ACC112 (cell line): ENCODE measurements around the gene RNF220.
"Not testable (repeated sequence)": the region's sequence is repeated elsewhere in the genome, so short reads cannot be mapped to it uniquely, and the experiment has no call there.

ENCODE experiments used
- H2AFZ ChIP-seq: fragments of 200-600 bp; sonication (generic); one replicate; pipeline ENCODE4 v1.6.0; 2017; ENCODE audit warnings: antibody characterized with exemption, low read length; ENCODE audit not compliant: unreplicated experiment
- H3K27ac ChIP-seq: fragments of 200-600 bp; sonication (generic); 2 replicates; pipeline ENCODE4 v1.5.1; 2014; ENCODE audit warnings: low read depth, mild to moderate bottlenecking, antibody characterized with exemption, low read length, moderate library complexity
- H3K27me3 ChIP-seq: fragments of 200-600 bp; sonication (generic); 2 replicates; pipeline ENCODE4 v1.6.1; 2014; ENCODE audit warnings: mild to moderate bottlenecking, antibody characterized with exemption, low read length, moderate library complexity, mixed read lengths; ENCODE audit not compliant: insufficient read depth
- H3K36me3 ChIP-seq: fragments of 200-600 bp; sonication (generic); 2 replicates; pipeline ENCODE4 v1.6.1; 2016; ENCODE audit warnings: mild to moderate bottlenecking, antibody characterized with exemption, low read length, moderate library complexity, mixed read lengths; ENCODE audit not compliant: insufficient read depth
- H3K4me1 ChIP-seq: fragments of 200-600 bp; sonication (generic); one replicate; pipeline ENCODE4 v1.6.1; 2016; ENCODE audit warnings: low read length, mixed read lengths; ENCODE audit not compliant: insufficient read depth, unreplicated experiment, control insufficient read depth
- H3K4me3 ChIP-seq: fragments of 200-600 bp; sonication (generic); 2 replicates; pipeline ENCODE4 v1.5.1; 2014; ENCODE audit warnings: mild to moderate bottlenecking, low read depth, low read length
- H3K79me2 ChIP-seq: fragments of 200-600 bp; sonication (generic); one replicate; pipeline ENCODE4 v1.6.0; 2016; ENCODE audit warnings: low read length; ENCODE audit not compliant: control insufficient read depth, unreplicated experiment, insufficient read depth

The RNF220 gene

DNA sequence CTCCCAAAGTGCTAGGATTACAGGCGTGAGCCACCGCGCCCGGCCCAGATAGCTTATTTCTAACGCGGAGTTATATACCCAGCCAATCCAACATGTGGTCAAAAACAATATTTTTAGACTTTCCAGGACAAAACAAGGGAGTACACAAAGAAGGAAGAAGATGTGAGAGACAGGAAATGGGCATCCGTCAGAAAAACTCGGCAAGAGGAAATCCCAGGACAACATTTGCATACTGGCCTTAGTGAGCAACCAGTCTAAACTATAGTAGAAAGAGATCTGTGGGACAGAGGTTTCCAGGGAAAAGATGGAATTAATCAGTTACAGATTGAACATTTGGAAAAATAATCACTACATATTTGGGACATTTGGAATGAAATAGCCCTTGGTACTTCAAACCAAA, 280.8 kb downstream of the RNF220 start:
- H3K27ac ChIP-seq, result no peak overlapping the region
- H3K79me2 ChIP-seq, result no peaks in the 10 kb centered on the region
- H3K27me3 ChIP-seq, result no peaks in the 10 kb centered on the region
- no peaks in the 10 kb centered on the region for H3K4me1 ChIP-seq
- no peak overlapping the region for H3K4me3 ChIP-seq
- H3K36me3 ChIP-seq, result no peaks in the 10 kb centered on the region
- no peak overlapping the region for H2AFZ ChIP-seq

DNA sequence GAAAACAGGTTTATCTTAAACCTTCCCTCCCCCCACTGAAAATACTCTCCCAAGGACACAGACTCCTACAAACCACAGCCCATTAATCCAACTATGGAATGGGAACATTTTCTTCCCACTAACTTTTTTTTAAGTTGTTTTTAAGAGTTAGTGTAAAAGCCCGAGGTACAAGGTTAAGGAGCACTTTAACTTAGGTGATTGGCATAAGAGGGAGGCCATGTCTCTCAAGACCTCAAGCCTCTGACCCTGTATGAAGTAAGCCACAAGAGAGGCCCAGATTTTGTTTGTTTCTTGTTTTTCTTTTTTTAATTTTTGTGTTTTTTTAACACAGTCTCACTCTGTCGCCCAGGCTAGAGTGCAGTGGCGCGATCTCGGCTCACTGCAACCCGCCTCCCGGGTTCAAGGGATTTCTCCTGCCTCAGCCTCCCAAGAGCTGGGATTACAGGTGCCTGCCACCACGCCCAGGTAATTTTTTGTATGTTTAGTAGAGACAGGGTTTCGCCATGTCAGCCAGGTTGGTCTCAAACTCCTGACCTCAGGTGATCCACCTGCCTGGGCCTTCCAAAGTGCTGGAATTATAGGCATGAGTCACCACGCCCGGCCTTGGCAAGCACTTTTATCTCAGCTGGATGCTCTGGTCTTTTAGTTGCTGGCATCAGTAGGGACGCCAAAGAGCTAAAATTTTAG, 283.8 kb downstream of the RNF220 start:
- H3K4me3 ChIP-seq, result no peak overlapping the region
- no peaks in the 10 kb centered on the region for H3K79me2 ChIP-seq
- H3K36me3 ChIP-seq, result no peaks in the 10 kb centered on the region
- H2AFZ ChIP-seq, result no peak overlapping the region
- H3K27ac ChIP-seq, result no peak overlapping the region
- H3K4me1 ChIP-seq, result no peaks in the 10 kb centered on the region
- H3K27me3 ChIP-seq, result no peaks in the 10 kb centered on the region

DNA sequence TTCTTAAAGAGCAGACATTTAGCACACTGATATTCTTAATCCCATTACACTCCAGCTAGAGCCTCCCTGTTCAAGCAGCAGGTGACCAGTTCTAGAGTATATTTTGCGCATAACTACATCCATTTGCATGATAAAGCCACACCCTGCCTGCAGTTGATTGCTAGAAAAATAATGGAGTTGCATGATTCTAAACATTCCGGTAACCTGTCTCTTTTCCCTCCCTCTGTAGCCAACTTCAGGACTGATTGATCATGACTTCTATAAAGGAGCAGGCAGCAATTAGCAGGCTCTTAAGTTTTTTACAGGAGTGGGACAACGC, 284.4 kb downstream of the RNF220 start:
- no peaks in the 10 kb centered on the region for H3K27me3 ChIP-seq
- H3K36me3 ChIP-seq, result no peaks in the 10 kb centered on the region
- no peaks in the 10 kb centered on the region for H3K79me2 ChIP-seq
- no peak overlapping the region for H3K27ac ChIP-seq
- no peak overlapping the region for H2AFZ ChIP-seq
- H3K4me1 ChIP-seq, result no peaks in the 10 kb centered on the region
- no peak overlapping the region for H3K4me3 ChIP-seq

DNA sequence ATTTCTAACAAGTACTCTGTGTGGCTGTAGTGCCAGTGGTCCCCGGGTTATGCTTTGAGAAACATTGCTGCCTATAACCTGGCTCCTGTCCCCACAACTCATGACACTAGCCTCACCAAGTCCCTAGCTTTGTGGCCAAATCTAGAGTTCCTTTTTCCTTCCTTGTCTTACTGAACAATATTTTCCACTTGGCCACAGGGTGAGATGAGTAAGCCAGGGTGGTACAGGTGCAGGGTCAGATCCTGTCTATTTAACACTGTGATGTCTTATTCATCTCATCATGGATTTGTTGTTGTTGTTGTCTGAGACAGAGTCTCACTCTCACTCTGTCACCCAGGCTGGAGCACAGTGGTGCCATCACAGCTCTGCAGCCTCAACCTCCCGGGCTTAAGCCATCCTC, 288.1 kb downstream of the RNF220 start:
- no peaks in the 10 kb centered on the region for H3K4me1 ChIP-seq
- H3K4me3 ChIP-seq, result no peak overlapping the region
- H3K27me3 ChIP-seq, result no peaks in the 10 kb centered on the region
- H3K27ac ChIP-seq, result no peak overlapping the region
- H3K36me3 ChIP-seq, result no peaks in the 10 kb centered on the region
- H3K79me2 ChIP-seq, result no peaks in the 10 kb centered on the region
- H2AFZ ChIP-seq, result no peak overlapping the region

DNA sequence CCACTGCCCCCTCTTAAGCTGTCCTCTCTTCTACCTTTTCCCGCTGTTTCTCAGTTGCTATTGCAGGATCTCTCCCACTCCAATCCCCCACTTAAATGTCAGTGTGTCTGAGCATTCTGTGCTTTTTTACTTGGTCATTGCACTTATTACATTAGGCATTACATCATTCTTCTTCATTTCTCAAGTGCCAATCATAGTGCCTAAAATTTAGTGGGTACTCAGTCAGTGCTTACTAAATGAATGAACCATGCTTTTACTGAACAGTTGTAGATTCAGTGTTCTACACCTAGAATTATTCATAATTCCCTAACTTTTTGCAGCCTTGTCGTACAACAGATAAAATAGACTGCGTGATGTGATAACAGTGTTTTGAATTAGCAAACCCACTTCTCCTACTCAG, 288.8 kb downstream of the RNF220 start:
- no peaks in the 10 kb centered on the region for H3K79me2 ChIP-seq
- no peaks in the 10 kb centered on the region for H3K4me1 ChIP-seq
- H3K27me3 ChIP-seq, result no peaks in the 10 kb centered on the region
- H3K27ac ChIP-seq, result no peak overlapping the region
- no peak overlapping the region for H3K4me3 ChIP-seq
- no peaks in the 10 kb centered on the region for H3K36me3 ChIP-seq
- H2AFZ ChIP-seq, result no peak overlapping the region

DNA sequence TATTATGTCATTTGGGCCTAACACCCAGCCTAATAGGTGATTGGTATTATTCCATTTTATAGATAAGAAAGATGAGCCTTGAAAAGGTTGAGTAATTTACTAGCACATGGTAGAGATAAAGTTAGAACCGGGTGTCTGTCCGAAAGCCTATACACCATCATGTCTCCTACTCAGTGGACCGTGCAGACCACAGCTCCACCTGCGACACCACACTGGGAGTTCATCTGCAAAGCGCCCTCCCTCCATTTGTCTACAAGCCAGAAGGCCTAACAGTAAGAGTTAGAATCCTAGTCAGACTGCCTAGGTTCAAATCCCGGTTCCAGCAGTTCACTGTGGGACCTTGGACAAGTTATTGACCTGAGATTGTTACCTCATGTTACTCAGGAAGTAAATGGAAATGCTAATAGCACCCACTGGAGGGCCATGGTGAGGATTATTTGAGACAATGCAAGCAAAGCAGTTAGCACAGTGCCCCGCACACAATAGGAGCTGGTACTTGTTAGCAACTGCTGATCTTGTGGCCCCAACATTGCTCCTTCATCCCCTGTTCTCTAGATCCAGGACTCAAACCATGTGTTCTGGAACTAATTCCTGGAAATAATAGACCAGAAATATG, 289.9 kb downstream of the RNF220 start:
- H3K4me3 ChIP-seq, result no peak overlapping the region
- H3K27me3 ChIP-seq, result no peaks in the 10 kb centered on the region
- no peak overlapping the region for H3K27ac ChIP-seq
- no peaks in the 10 kb centered on the region for H3K36me3 ChIP-seq
- no peaks in the 10 kb centered on the region for H3K4me1 ChIP-seq
- H2AFZ ChIP-seq, result no peak overlapping the region
- H3K79me2 ChIP-seq, result no peaks in the 10 kb centered on the region

DNA sequence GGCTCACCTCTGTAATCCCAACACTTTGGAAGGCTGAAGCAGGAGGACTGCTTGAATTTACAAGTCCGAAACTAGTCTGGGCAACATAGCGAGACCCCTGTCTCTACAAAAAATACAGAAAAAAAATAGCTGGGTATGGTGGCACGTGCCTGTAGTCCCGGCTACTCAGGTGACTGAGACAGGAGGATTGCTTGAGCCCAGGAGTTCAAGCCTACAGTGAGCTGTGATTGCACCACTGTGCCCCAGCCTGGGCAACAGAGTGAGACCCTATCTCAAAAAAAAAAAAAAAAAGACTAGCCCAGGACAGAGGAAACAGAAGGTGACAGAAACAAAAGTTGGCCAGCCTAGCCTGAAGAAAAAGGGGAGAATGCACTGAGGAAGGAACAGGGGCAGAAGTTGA, 290.6 kb downstream of the RNF220 start:
- Histone ChIP-seq H3K36me3 (no peaks in the 10 kb centered on the region), H3K79me2 (no peaks in the 10 kb centered on the region), H3K27ac (no peak overlapping the region), H3K4me1 (no peaks in the 10 kb centered on the region), H2AFZ (no peak overlapping the region), H3K4me3 (no peak overlapping the region), H3K27me3 (no peaks in the 10 kb centered on the region)

DNA sequence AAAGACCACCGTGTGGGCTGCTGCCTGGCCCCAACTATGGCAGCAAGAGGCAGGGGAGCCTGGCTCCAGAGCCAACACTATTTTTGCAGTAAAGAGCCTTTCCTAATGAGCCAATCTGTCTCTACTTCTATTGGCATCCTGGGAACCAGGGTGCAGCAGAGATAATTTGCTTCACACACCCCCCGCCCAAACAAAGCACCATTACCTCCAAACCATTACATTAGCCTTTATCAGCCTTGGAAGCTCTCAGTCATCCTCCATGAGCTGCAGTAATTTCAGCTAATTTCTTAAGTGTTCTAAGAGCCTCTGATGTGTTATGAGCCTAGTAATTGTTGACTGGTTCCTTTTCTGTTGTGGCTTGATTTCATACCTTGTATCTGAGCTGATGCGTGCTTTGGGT, 291.0 kb downstream of the RNF220 start:
- Histone ChIP-seq H3K79me2 (no peaks in the 10 kb centered on the region), H2AFZ (no peak overlapping the region), H3K4me1 (no peaks in the 10 kb centered on the region), H3K27ac (no peak overlapping the region), H3K4me3 (no peak overlapping the region), H3K27me3 (no peaks in the 10 kb centered on the region), H3K36me3 (no peaks in the 10 kb centered on the region)

DNA sequence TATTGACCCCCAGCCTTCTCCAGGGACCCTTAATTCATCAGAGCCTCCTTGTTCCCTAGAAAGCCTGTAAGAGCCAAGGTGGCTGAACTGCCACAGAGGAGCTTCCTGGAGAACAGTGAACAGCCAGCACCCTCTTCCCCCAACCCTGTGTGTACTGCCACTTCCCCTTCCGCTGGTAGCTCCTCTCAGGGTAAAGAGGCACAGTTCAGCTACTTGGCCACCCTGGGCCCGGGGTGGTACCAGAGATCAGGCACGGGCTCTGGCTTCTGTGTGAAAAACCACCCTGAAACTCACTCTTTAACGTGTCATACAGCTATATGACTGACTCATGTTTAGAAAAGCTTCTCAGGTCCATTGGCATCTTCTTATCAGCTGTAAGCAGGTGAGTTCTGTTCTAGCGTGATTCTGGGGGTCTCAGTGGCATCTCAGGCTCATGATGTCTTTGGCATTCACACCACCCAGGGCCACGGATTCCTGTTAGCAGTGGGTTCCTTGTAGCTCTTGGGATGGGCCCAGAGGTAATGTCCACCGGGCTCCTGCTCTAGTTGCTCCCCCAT, 291.8 kb downstream of the RNF220 start:
- H3K27ac ChIP-seq, result no peak overlapping the region
- no peaks in the 10 kb centered on the region for H3K79me2 ChIP-seq
- H3K27me3 ChIP-seq, result no peaks in the 10 kb centered on the region
- H2AFZ ChIP-seq, result no peak overlapping the region
- no peak overlapping the region for H3K4me3 ChIP-seq
- H3K36me3 ChIP-seq, result no peaks in the 10 kb centered on the region
- H3K4me1 ChIP-seq, result no peaks in the 10 kb centered on the region

DNA sequence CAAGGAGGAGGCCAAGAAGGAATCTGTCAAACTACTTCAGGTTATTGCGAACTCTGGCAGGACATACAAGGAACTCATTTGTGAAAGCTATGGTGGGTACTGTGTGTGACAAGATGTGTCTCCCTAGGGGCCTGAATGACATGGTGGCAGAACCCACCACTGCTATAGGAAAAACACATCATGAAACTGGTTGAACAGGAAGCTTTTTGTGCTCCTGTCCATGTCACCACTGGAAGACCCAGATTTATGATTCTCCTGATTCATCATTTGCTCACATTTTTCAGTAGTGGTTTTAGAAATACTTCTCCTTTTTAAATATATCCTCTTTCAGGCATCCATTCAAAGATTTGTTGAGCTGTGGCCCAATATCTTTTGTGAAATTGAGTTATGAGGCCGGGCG, 293.1 kb downstream of the RNF220 start:
- Histone ChIP-seq H2AFZ (no peak overlapping the region), H3K4me3 (no peak overlapping the region), H3K36me3 (no peaks in the 10 kb centered on the region), H3K27ac (no peak overlapping the region), H3K4me1 (no peaks in the 10 kb centered on the region), H3K79me2 (no peaks in the 10 kb centered on the region), H3K27me3 (no peaks in the 10 kb centered on the region)

DNA sequence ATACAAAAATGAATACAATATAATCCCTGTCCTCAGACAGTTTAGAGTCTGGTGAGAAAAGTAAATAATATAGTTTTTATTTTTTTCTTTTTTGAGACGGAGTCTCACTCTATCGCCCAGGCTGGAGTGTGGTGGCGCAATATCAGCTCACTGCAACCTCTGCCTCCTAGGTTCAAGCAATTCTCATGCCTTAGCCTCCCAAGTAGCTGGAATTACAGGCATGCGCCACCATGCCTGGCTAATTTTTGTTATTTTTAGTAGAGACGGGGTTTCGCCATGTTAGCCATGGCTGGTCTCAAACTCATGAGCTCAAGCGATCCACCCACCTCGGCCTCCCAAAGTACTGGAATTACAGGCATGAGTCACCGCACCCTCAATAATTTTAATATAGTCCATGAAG, 294.3 kb downstream of the RNF220 start:
- H3K4me3 ChIP-seq, H3K27me3 ChIP-seq, H3K79me2 ChIP-seq, H3K27ac ChIP-seq, H3K36me3 ChIP-seq, H2AFZ ChIP-seq, H3K4me1 ChIP-seq: not testable (repeated sequence)
